GM23338 (cell line): Measurements from ENCODE around the gene AZIN2.

Experiments used
- CREB1 ChIP-seq: fragments of 250-450 bp; sonication (Bioruptor Pico); IDR thresholded peaks from 2 replicates; pipeline ENCODE4 v1.5.0; 2020; ENCODE audit warnings: low read depth, mild to moderate bottlenecking, moderate library complexity
- EZH2 ChIP-seq: fragments of 200-600 bp; sonication (generic); IDR thresholded peaks from one replicate; pipeline ENCODE4 v1.8.0; 2017; ENCODE audit warnings: antibody characterized with exemption, mild to moderate bottlenecking, low read depth; ENCODE audit not compliant: unreplicated experiment
- EZH2phosphoT487 ChIP-seq: fragments of 200-600 bp; sonication (generic); IDR thresholded peaks from one replicate; pipeline ENCODE4 v1.8.1; 2018; ENCODE audit warnings: antibody characterized with exemption; ENCODE audit not compliant: unreplicated experiment
- JUNB ChIP-seq: IDR thresholded peaks from one replicate; pipeline ENCODE4 v1.6.1; 2016; ENCODE audit warnings: antibody characterized with exemption; ENCODE audit not compliant: unreplicated experiment
- NANOG ChIP-seq: IDR thresholded peaks from 2 replicates; pipeline ENCODE4 v1.6.1; 2016; ENCODE audit warnings: antibody characterized with exemption, borderline replicate concordance
- POLR2AphosphoS5 ChIP-seq: IDR thresholded peaks from 2 replicates; pipeline ENCODE4 v1.6.1; 2016; ENCODE audit warnings: antibody characterized with exemption, low read depth
- STAT1 ChIP-seq: IDR thresholded peaks from one replicate; pipeline ENCODE4 v1.6.1; 2016; ENCODE audit warnings: antibody characterized with exemption; ENCODE audit not compliant: unreplicated experiment
- ZNF114 ChIP-seq: fragments of 250-450 bp; sonication (Bioruptor Pico); IDR thresholded peaks from 2 replicates; pipeline ENCODE4 v1.5.0; 2020; ENCODE audit warnings: mild to moderate bottlenecking, moderate library complexity
- ZNF331 ChIP-seq: fragments of 250-450 bp; sonication (Bioruptor Pico); IDR thresholded peaks from 2 replicates; pipeline ENCODE4 v1.5.0; 2020; ENCODE audit warnings: low read depth, mild to moderate bottlenecking, moderate library complexity
- TF ChIP-seq, protein P1 (sequence below), 2 experiments: fragments of 200-600 bp in 1 of 2; sonication (generic) in 1 of 2; conservative IDR thresholded peaks; 2 replicates each; pipeline versions ENCODE4 v1.5.1 to v1.6.1; 2016 to 2017; ENCODE audit warnings: antibody characterized with exemption in 2 of 2, low read depth in 2 of 2, mild to moderate bottlenecking in 2 of 2, moderate library complexity in 1 of 2
- TF ChIP-seq, protein P2 (sequence below): IDR thresholded peaks from one replicate; pipeline ENCODE4 v1.6.1; 2018; ENCODE audit warnings: antibody characterized with exemption; ENCODE audit not compliant: unreplicated experiment
- TF ChIP-seq, protein P3 (sequence below): IDR thresholded peaks from 2 replicates; pipeline ENCODE4 v1.6.1; 2016; ENCODE audit warnings: antibody characterized with exemption

DNA sequence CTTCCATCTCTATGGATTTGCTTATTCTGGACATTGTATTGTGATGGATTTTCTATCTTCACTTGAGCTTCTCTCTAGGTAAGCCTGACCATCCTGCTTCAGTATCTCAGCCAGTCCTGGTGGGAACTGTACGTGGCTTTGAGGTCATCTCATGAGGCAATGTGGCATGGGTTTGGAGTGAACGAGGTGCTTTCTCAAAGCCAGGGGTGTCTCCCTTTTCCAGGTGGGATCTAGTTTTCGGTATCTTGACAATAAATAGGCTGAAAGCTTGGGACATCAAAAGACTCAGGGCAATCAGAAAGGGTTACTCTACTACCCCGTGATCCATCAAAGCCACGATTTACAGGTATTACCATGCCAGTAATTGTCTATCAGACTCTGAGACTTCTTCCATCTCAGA is 40.8 kb downstream of the AZIN2 start:
- TF ChIP-seq, protein P1, sequence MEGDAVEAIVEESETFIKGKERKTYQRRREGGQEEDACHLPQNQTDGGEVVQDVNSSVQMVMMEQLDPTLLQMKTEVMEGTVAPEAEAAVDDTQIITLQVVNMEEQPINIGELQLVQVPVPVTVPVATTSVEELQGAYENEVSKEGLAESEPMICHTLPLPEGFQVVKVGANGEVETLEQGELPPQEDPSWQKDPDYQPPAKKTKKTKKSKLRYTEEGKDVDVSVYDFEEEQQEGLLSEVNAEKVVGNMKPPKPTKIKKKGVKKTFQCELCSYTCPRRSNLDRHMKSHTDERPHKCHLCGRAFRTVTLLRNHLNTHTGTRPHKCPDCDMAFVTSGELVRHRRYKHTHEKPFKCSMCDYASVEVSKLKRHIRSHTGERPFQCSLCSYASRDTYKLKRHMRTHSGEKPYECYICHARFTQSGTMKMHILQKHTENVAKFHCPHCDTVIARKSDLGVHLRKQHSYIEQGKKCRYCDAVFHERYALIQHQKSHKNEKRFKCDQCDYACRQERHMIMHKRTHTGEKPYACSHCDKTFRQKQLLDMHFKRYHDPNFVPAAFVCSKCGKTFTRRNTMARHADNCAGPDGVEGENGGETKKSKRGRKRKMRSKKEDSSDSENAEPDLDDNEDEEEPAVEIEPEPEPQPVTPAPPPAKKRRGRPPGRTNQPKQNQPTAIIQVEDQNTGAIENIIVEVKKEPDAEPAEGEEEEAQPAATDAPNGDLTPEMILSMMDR (conservative IDR thresholded peaks at IDR 0.05; ENCODE audit: low read depth in 2 of 2) = no peak
- TF ChIP-seq, protein P2, sequence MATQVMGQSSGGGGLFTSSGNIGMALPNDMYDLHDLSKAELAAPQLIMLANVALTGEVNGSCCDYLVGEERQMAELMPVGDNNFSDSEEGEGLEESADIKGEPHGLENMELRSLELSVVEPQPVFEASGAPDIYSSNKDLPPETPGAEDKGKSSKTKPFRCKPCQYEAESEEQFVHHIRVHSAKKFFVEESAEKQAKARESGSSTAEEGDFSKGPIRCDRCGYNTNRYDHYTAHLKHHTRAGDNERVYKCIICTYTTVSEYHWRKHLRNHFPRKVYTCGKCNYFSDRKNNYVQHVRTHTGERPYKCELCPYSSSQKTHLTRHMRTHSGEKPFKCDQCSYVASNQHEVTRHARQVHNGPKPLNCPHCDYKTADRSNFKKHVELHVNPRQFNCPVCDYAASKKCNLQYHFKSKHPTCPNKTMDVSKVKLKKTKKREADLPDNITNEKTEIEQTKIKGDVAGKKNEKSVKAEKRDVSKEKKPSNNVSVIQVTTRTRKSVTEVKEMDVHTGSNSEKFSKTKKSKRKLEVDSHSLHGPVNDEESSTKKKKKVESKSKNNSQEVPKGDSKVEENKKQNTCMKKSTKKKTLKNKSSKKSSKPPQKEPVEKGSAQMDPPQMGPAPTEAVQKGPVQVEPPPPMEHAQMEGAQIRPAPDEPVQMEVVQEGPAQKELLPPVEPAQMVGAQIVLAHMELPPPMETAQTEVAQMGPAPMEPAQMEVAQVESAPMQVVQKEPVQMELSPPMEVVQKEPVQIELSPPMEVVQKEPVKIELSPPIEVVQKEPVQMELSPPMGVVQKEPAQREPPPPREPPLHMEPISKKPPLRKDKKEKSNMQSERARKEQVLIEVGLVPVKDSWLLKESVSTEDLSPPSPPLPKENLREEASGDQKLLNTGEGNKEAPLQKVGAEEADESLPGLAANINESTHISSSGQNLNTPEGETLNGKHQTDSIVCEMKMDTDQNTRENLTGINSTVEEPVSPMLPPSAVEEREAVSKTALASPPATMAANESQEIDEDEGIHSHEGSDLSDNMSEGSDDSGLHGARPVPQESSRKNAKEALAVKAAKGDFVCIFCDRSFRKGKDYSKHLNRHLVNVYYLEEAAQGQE = no peak
- TF ChIP-seq EZH2phosphoT487 (no peak), EZH2 (no peak), POLR2AphosphoS5 (no peak), JUNB (no peak), CREB1 (CRISPR knock-in tag) (no peak), ZNF114 (CRISPR knock-in tag) (no peak), NANOG (no peak), STAT1 (no peak), ZNF331 (no peak)
- TF ChIP-seq, protein P3, sequence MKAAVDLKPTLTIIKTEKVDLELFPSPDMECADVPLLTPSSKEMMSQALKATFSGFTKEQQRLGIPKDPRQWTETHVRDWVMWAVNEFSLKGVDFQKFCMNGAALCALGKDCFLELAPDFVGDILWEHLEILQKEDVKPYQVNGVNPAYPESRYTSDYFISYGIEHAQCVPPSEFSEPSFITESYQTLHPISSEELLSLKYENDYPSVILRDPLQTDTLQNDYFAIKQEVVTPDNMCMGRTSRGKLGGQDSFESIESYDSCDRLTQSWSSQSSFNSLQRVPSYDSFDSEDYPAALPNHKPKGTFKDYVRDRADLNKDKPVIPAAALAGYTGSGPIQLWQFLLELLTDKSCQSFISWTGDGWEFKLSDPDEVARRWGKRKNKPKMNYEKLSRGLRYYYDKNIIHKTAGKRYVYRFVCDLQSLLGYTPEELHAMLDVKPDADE = no peak
